ENCODE data around the gene STAG1.
"Not testable (repeated sequence)": the region's sequence is repeated elsewhere in the genome, so short reads cannot be mapped to it uniquely, and the experiment has no call there.

The STAG1 gene

DNA sequence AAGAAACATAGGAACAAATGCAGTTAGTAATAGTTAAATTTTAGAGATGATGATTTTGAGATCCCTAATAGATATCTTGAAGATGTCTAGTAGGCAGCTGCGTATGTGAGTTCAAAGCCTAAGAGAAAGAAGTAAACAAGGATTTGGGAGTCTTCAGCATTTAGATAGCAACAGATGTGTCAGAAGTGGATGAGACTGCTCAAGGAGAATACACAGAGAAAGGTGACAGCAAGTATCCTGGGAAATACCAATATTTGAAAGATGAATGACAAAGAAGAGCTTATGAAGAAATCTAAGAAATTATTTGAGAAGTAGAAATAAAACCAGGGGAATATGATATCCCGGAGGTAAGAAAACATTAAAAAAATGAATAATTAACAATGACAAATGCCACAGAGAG lies 371.1 kb downstream of the STAG1 start:
- DNase-seq = no peak

GRCh38 chr3:136380530-136380929 lies 371.6 kb downstream of the STAG1 start:
- DNase-seq = peak; percentile 19

DNA sequence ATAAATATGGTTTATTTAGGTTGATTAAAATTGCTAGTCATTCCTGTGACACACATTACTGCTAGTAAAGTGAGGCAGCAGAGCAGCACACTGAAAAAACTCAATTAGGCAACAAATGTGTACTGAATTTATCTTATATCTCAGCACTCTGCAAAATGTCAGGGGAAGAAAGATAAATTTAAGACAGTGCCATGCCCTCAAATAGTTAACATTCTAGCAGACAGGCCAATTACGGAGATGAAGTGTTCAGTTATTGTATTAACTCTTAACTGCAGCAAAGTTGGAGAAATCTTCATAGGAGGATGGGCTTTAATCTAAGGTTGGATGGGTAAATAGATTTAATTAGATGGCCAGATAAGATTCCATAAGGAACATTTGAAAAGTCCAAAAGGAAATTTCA lies 374.2 kb downstream of the STAG1 start:
- no peak for DNase-seq

DNA sequence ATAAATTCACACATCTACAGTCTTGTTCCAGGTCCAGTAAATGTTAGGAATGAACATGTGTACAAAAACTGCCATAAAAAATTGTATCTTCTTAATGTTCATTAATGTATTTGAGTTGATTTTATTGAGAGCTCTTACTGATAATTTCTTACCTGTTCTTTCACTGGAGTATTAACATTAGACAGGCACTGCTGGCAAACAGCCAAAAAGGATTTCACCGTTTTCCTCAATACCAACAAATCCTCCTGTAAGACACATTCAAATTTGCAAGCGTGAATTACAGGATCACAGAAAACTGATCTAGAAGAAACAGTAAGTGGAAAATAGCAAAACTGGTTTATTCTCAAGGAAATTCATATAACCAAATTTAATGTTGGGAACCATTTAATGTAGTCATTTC lies 374.7 kb downstream of the STAG1 start:
- DNase-seq = no peak

GRCh38 chr3:136375800-136376199 lies 376.4 kb downstream of the STAG1 start:
- DNase-seq = not testable (repeated sequence)

- DNase-seq = peak; percentile 36
These were observed 385.9 kb downstream of the STAG1 start for GRCh38 chr3:136366289-136366688.

- DNase-seq = no peak
These were observed 398.7 kb downstream of the STAG1 start for GRCh38 chr3:136353461-136353860.

DNA sequence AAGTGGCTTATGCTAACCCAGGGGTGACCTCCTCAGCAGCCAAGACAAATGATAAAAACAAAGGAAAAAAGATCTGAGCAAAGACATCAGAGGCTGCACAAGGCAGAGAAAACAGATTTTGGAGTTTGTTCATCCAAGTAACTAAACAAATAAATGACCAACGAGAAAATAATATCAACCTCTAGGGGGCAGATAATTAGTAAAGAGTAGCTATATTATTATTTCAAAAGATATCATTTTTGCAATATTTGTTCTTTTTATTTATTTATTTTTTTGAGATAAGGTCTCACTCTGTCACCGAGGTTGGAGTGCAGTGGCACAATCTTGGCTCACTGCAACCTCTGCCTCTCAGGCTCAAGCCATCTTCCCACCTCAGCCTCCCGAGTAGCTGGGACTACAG lies 400.3 kb downstream of the STAG1 start:
- no peak for DNase-seq

DNA sequence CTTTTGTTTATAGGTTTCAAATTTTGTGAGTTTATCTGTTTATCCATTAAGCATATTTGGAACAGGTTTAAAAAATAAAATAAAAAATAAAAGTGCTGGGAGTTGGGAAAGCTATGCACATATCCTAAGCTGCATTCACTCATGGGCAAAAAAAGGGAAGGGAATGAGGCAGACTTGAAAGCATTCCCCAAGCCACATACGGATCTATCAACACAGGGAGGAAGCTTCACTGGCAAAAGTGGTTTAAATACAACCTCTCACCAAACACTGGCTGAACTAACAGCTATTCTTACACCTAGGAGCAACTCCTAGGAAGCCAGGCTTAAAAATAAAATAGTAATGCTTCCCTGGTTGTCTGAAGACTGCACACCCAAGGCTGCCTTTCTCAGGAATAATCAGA lies 400.8 kb downstream of the STAG1 start:
- DNase-seq = peak; percentile 13

DNA sequence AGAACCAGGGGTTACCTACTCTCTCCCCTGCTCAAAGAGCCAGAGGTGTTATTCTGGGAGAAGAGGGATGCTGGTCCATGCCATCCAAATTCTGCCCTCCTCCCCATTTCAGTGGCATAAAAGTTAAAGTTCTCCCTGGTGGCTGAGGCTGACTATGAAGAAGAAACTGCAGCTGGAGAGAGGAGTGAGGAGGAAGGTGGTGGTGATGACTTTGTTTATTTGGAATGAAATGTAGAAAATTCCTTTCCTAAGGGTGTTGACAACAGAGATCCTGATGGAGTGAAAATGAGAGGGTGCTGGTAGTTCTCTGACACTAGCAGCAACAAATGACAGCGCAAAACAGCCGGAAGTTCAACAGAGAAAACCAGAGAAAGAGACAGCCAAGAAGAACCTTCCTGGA lies 401.6 kb downstream of the STAG1 start:
- peak; percentile 78 for DNase-seq

- DNase-seq = peak; percentile 94
These were observed 402.0 kb downstream of the STAG1 start for GRCh38 chr3:136350132-136350531.

DNA sequence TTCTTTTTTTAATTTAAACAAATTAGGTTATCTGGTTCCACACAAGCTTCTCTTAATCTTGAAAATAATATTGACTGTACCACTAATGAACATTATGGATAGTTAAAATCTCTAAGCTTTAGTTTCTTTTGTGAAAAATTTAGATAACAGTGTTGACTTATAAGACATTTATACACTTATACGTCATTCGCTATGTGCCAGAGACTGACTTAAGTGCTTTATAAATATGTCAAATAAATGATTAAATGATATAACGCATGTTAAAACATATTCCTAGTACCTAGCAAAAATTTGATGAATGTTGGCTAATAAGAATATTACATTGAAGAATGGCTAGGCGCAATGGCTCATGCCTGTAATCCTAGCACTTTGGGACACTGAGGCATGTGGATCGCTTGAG lies 405.7 kb downstream of the STAG1 start:
- no peak for DNase-seq

DNA sequence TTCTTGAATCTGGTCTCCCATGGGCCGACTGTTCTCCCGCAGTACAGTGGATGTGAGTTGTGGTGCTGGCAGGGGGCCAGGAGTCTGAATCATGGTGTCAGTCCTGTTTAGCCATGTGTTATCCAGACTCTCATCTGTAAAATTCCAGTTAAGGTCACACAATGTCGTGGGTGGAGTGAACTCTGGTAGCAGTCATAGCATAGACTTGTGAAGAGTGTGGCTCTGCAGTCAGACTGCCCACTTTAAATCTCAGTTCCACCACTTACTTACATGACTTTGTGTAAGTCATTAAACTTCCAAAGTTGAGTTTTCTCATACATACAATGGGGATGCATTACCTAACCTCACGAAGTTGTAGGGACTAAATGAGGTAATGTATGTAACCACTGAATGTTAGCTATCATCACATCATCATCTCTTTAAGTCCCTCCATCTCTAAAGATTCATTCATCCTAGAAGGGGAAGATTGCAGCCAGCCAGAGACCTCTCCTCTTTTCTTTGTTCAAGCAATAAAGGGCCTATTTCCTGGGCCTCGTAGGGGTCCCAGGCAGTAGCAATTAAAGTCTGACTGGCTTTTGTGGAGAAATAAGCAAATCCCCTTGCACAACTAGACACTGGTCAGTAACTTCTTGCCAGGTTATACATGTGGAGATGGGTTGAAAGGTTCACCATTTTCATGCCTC lies 408.2 kb downstream of the STAG1 start:
- DNase-seq = peak; percentile 91

- no peak for DNase-seq
These were observed 408.7 kb downstream of the STAG1 start for GRCh38 chr3:136343446-136343845.

GRCh38 chr3:136336329-136337100 lies 415.7 kb downstream of the STAG1 start:
- peak; percentile 42 for DNase-seq

- DNase-seq = not testable (repeated sequence)
These were observed 417.5 kb downstream of the STAG1 start for GRCh38 chr3:136334726-136335125.

- no peak for DNase-seq
These were observed 418.0 kb downstream of the STAG1 start for GRCh38 chr3:136334209-136334608.

- DNase-seq = peak; percentile 88
These were observed 419.4 kb downstream of the STAG1 start for GRCh38 chr3:136332776-136333175.

DNA sequence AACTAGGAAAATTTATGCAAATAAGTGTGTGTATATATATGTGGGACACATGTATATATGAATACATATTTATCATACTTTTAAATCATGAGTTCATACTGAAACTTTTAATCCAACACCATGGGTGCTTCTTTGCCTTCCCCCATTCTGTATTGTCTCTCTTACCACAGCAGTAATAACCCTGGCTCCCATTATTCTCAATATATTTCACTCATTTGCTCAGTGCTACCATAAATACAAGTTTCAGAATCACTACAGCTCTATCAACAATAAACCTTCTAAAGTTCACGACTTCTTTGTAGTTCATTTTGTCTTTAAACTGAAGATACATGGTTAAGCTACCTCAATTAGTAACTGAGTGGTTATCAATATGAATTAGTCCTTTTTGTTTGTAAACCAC lies 419.9 kb downstream of the STAG1 start:
- DNase-seq = no peak

DNA sequence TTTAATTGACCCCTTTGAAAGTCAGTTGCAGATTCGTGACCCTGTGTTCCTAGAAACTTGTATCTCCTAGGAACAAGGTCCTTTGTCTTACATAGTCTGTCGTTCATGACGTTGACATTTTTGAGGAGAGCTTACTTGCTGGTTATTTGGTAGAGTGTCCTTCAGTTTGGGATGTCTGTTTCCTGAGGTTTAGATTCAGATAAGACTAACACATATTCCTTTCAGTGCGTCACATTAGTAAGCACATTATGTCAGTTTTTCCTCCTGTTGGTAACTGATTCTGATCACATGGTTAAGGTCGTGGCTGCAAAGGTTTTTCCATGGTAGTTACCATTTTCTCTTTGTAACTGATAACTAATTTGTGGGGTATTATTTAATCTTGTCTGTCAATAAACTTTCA lies 421.3 kb downstream of the STAG1 start:
- DNase-seq = no peak

- DNase-seq = no peak
These were observed 422.6 kb downstream of the STAG1 start for GRCh38 chr3:136329593-136329992.

DNA sequence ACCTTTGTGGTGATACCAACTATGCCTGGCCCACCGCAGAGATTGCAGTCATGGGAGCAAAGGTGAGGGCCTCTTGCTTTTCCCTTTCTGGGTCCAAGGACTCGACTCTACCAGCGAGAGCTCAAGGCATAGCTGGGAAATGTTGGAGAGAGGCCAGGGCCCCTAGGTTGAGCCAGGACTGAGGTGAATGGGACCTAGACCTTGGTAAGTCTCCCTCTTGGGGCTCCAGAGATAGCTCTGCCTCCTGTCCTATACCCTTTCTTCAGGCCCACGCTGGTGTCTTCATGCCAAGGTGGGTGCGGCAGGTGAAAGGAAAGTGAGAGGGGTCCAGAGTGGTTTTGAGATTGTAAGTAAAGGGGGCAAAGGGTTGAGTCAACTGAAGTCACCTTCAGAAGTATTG lies 424.5 kb downstream of the STAG1 start:
- no peak for DNase-seq

DNA sequence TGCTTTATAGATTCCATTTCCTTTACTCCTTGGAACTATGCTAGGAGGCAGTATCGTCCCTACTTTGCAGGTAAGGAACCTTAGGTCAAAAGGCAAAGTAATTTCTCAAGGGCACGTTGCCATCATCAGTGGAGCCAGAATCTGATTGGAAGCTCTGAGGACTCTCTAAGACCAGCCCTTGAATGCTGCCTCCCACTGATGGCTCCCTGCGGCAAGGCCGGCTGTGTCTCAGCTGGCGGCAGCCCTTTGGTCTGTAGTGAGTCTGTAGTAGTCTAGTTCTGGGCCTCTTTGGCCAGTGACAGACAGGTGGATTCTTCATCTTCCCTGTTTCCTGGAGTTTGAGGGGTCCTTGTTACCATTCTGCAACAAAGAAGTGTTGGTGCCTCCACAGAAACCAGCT lies 425.9 kb downstream of the STAG1 start:
- DNase-seq = no peak

- no peak for DNase-seq
These were observed 440.2 kb downstream of the STAG1 start for GRCh38 chr3:136311968-136312367.

Measured in fibroblast of skin of scalp (primary cell).